Large intestine (tissue), 12 donors: ENCODE results near the gene PARM1. TPM values are rescaled to one million over a fixed set of nuclear protein-coding genes. Genes with fewer than 3 reads are reported as not detected.

Source experiments
- DNase-seq, 2 donors: peaks; one replicate each; pipeline versions ENCODE4 v3.0.0 to v3.0.0-alpha.2; 2013
- H3K27ac ChIP-seq: one replicate; pipeline ENCODE4 v1.5.1; 2013; ENCODE audit warnings: low read length
- H3K27me3 ChIP-seq: 2 replicates; pipeline ENCODE4 v1.6.1; 2013; ENCODE audit warnings: low read length; ENCODE audit not compliant: control insufficient read depth, insufficient read depth
- H3K36me3 ChIP-seq: 2 replicates; pipeline ENCODE4 v1.6.1; 2013; ENCODE audit warnings: low read length; ENCODE audit not compliant: control insufficient read depth, insufficient read depth
- H3K4me1 ChIP-seq: one replicate; pipeline ENCODE4 v1.6.1; 2013; ENCODE audit warnings: low read length; ENCODE audit not compliant: control insufficient read depth, insufficient read depth
- H3K4me3 ChIP-seq: one replicate; pipeline ENCODE4 v1.5.1; 2013; ENCODE audit warnings: low read length
- H3K9me3 ChIP-seq: one replicate; pipeline ENCODE4 v1.6.1; 2013; ENCODE audit warnings: mild to moderate bottlenecking, low read depth, low read length, moderate library complexity; ENCODE audit not compliant: control insufficient read depth
- WGBS: methylation state at CpG from one replicate; pipeline ENCODE4 v1.1.5; 2013; ENCODE audit warnings: low lambda C conversion rate; ENCODE audit not compliant: insufficient coverage; 5-methylcytosine and 5-hydroxymethylcytosine counted together
- long read RNA-seq, 11 donors: transcript quantifications; one replicate each; lab custom pipeline, GENCODE V29; 2026
- polyA plus RNA-seq: library from polyadenylated mRNA; unstranded; fragments of 120-200 nt; gene quantifications from one replicate; pipeline ENCODE4 v1.2.1, GENCODE V29; 2013

The PARM1 gene, protein sequence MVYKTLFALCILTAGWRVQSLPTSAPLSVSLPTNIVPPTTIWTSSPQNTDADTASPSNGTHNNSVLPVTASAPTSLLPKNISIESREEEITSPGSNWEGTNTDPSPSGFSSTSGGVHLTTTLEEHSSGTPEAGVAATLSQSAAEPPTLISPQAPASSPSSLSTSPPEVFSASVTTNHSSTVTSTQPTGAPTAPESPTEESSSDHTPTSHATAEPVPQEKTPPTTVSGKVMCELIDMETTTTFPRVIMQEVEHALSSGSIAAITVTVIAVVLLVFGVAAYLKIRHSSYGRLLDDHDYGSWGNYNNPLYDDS
- 38.2 TPM for polyA plus RNA-seq
- long read RNA-seq, donor 1, full-length matches to known transcripts, result 16 of 38 reads
- long read RNA-seq, donor 1, partial matches to known transcripts, result 22 of 38 reads
- long read RNA-seq, donor 1, other reads (novel, unspliced or antisense), result 0 of 38 reads
- long read RNA-seq, donor 2, full-length matches to known transcripts, result 13 of 28 reads
- long read RNA-seq, donor 2, partial matches to known transcripts, result 15 of 28 reads
- long read RNA-seq, donor 2, other reads (novel, unspliced or antisense), result 0 of 28 reads
- long read RNA-seq, donor 3, full-length matches to known transcripts, result 37 of 111 reads
- long read RNA-seq, donor 3, partial matches to known transcripts, result 74 of 111 reads
- long read RNA-seq, donor 3, other reads (novel, unspliced or antisense), result 0 of 111 reads
- long read RNA-seq, donor 4, full-length matches to known transcripts, result 4 of 4 reads
- long read RNA-seq, donor 4, partial matches to known transcripts, result 0 of 4 reads
- long read RNA-seq, donor 4, other reads (novel, unspliced or antisense), result 0 of 4 reads
- long read RNA-seq, donor 5, full-length matches to known transcripts, result 25 of 32 reads
- long read RNA-seq, donor 5, partial matches to known transcripts, result 7 of 32 reads
- long read RNA-seq, donor 5, other reads (novel, unspliced or antisense), result 0 of 32 reads
- long read RNA-seq, donor 6, full-length matches to known transcripts, result 27 of 58 reads
- long read RNA-seq, donor 6, partial matches to known transcripts, result 31 of 58 reads
- long read RNA-seq, donor 6, other reads (novel, unspliced or antisense), result 0 of 58 reads
- long read RNA-seq, donor 7, full-length matches to known transcripts, result 20 of 61 reads
- long read RNA-seq, donor 7, partial matches to known transcripts, result 41 of 61 reads
- long read RNA-seq, donor 7, other reads (novel, unspliced or antisense), result 0 of 61 reads
- long read RNA-seq, donor 8, full-length matches to known transcripts, result 21 of 74 reads
- long read RNA-seq, donor 8, partial matches to known transcripts, result 53 of 74 reads
- long read RNA-seq, donor 8, other reads (novel, unspliced or antisense), result 0 of 74 reads
- long read RNA-seq, donor 9, full-length matches to known transcripts, result 28 of 63 reads
- long read RNA-seq, donor 9, partial matches to known transcripts, result 35 of 63 reads
- long read RNA-seq, donor 9, other reads (novel, unspliced or antisense), result 0 of 63 reads
- long read RNA-seq, donor 10, full-length matches to known transcripts, result 21 of 46 reads
- long read RNA-seq, donor 10, partial matches to known transcripts, result 25 of 46 reads
- long read RNA-seq, donor 10, other reads (novel, unspliced or antisense), result 0 of 46 reads
- long read RNA-seq, donor 11, full-length matches to known transcripts, result 16 of 41 reads
- long read RNA-seq, donor 11, partial matches to known transcripts, result 17 of 41 reads
- long read RNA-seq, donor 11, other reads (novel, unspliced or antisense), result 8 of 41 reads

DNA sequence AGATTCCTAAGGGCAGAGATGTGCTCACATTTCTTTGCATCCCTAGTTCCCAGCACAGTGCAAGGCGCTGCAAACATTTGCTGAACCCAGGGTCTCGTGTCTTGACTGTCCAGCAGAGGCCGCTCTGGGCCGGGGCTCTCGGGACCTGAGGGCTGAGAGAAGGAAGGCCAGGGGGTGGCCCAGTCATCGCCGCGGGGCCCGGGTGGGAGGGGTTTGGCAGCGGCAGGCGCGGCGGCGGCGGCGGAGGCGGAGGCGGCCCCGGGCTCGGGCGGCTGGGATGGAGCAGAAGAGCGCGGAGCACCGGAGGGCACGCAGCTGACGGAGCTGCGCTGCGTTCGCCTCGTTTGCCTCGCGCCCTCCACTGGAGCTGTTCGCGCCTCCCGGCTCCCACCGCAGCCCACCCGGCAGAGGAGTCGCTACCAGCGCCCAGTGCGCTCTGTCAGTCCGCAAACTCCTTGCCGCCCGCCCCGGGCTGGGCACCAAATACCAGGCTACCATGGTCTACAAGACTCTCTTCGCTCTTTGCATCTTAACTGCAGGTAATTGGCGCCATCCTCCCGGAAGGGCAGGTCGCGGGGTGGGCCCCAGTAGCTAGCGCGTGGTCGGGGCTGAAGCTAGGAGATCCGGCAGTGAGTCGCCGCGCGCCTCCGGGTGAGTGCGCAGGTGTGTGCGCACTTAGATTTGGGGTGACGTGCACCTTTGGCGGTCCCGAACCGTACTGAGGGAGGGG, at the start of gene PARM1:
Gene PARM1 (plus strand): TSS at position 285 of the 730 bp plus-strand sequence. CDS start 212 bp downstream, at position 497.
- no CpG with 5 or more reads among the region's 64 CpGs for WGBS
- Histone ChIP-seq H3K4me3 (peak within 1 kb of the TSS; percentile 61), H3K9me3 (no peaks in the 10 kb centered on the region), H3K27me3 (peaks cover 7% of the 10 kb centered on the region), H3K27ac (peak within 1 kb of the TSS; percentile 65), H3K36me3 (no peaks in the 10 kb centered on the region), H3K4me1 (no peaks in the 10 kb centered on the region)
- peak; percentile 81 to 89 for DNase-seq

DNA sequence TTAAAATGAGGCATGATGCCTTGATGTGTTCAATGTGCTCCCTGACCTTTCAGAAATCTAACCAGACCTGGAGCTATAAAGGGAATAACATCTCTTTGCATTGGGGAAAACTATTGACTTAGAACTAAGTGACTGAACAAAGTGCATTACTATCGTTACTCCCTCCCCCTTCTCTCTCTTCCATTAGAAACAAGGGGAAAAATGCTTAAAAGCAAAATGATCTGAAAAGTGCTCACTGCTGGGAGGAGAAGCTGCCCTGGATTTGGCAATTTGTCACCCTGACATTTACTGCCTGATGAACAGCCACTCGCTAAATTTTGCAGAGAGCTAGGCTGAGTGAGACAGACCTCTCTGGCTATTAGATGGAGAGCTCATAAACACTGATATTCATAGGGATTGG, 48.6 kb upstream of the PARM1 start:
- peak; percentile 12 to 52 for DNase-seq
- Histone ChIP-seq H3K36me3 (no peaks in the 10 kb centered on the region), H3K4me3 (no peak overlapping the region), H3K4me1 (no peaks in the 10 kb centered on the region), H3K27me3 (no peaks in the 10 kb centered on the region), H3K9me3 (peaks cover 4% of the 10 kb centered on the region), H3K27ac (no peak overlapping the region)
- 17% methylated on average over 1 of the region's 2 CpGs for WGBS

DNA sequence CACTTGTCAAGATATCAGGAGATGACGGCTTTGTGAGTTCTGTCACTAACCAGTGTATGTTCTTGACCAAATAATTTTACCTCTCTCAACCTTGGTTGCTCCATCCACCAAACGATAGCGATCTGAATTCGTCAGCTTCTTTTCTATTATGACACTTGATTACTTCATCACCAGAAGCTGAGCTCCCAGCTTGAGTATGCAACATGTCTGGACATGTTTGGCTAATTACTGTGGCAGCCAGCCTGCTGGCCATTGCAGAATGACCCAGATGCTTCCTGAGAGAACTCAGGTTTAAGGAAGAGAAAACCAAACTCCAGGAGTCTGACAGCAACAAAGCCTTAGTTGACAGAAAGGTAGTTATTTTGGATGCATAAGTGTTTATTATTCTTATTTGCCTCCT, 46.4 kb upstream of the PARM1 start:
- WGBS, result no CpG with 5 or more reads among the region's 4 CpGs
- H3K27me3 ChIP-seq, result no peaks in the 10 kb centered on the region
- H3K27ac ChIP-seq, result no peak overlapping the region
- H3K4me3 ChIP-seq, result no peak overlapping the region
- no peaks in the 10 kb centered on the region for H3K4me1 ChIP-seq
- H3K9me3 ChIP-seq, result peaks cover 4% of the 10 kb centered on the region
- no peaks in the 10 kb centered on the region for H3K36me3 ChIP-seq
- no peak for DNase-seq

DNA sequence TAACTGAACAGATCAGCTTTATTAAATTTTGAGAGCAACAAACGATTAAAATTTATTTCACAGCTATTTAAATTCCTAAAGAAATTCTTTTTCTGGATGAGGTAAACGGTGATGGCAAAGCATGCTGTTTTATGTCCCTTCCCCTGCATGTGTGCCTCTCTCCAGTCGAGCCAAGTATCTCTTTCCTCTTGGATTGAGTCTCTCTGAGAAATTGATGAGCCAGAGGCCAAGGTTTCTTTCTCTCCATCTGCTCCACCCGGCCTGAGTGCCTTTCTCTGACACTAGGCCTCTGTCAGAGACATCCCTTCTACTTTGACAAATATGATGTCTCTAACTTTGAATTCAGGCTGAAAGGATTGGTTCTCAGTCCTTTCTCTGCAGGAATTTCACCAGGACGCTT, 42.6 kb upstream of the PARM1 start:
- H3K27me3 ChIP-seq, result no peaks in the 10 kb centered on the region
- no peak for DNase-seq
- WGBS, result 40% methylated on average over 1 of the region's 5 CpGs
- H3K4me3 ChIP-seq, result no peak overlapping the region
- no peak overlapping the region for H3K27ac ChIP-seq
- no peaks in the 10 kb centered on the region for H3K36me3 ChIP-seq
- H3K4me1 ChIP-seq, result peaks cover 8% of the 10 kb centered on the region
- H3K9me3 ChIP-seq, result peaks cover 4% of the 10 kb centered on the region

DNA sequence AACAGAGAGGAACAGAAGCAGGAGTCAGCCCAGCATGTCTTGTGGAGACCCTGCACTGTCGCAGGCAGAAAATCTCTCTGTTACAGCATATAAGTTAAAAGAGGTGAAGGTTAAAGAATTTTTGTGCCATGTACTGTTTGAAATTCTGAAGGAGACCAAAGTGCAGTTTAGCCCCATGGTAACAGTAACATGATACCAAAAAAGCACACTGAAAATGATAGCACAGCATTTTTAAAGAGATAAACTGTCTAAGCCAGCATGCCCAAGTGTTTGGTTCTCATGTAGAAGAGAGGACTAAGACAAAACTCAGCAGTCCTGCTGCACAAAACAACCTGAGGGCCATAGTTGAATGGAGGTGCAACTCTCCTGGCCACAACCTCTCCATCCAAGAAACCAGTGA, 41.9 kb upstream of the PARM1 start:
- no peaks in the 10 kb centered on the region for H3K36me3 ChIP-seq
- no peak overlapping the region for H3K27ac ChIP-seq
- H3K27me3 ChIP-seq, result no peaks in the 10 kb centered on the region
- no peak for DNase-seq
- H3K4me3 ChIP-seq, result no peak overlapping the region
- no CpG with 5 or more reads among the region's 1 CpG for WGBS
- H3K4me1 ChIP-seq, result peaks cover 8% of the 10 kb centered on the region
- peaks cover 4% of the 10 kb centered on the region for H3K9me3 ChIP-seq

DNA sequence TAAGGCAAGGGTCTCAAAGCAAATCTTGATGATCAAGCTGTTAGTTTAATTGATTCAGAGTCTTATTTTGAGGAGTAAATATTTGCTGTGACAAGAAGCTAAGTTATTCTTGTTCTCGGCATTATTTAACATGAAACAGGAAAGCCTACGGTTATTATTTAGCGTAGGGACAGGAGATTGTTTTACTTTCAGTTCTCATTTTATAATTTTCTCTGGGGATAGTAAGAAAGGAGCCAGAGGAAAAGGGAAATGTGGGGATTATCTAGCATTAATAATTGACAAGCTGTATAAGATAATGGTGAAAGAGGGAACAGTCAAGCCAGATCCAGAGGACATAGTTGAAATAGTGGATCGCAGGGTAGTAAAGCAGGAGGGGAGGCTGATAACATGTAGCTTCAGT, 39.7 kb upstream of the PARM1 start:
- no peak overlapping the region for H3K27ac ChIP-seq

DNA sequence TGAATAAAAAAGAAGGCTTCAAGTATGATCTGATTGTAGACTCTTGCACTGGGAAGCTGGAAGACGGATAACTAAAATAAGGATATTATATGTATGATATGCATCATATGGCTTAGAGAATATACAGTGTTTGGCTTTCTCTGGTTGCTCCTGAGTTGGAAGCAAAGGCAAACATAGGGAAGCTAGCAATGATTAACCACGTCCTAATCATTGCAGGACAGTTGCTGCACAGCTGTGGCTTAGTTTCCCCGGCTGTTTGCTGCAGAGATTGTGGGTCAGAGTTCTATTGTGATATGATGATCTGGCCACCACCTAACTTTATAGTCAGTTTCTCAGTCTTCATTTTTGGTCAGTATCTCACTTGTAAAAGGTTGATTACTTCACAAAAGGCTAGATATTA, 36.3 kb upstream of the PARM1 start:
- peaks cover 8% of the 10 kb centered on the region for H3K4me1 ChIP-seq
- peak; percentile 18 to 50 for DNase-seq
- H3K9me3 ChIP-seq, result no peaks in the 10 kb centered on the region
- H3K27me3 ChIP-seq, result no peaks in the 10 kb centered on the region
- no peaks in the 10 kb centered on the region for H3K36me3 ChIP-seq
- 35% methylated on average over 2 of the region's 3 CpGs for WGBS
- H3K27ac ChIP-seq, result no peak overlapping the region
- H3K4me3 ChIP-seq, result no peak overlapping the region

More for the DNA sequence above, 39.7 kb upstream of the PARM1 start:
- Histone ChIP-seq H3K9me3 (no peaks in the 10 kb centered on the region), H3K27me3 (no peaks in the 10 kb centered on the region), H3K4me3 (peak overlapping the region; percentile 10), H3K36me3 (no peaks in the 10 kb centered on the region), H3K4me1 (peaks cover 8% of the 10 kb centered on the region)
- DNase-seq, result peak; percentile 23 to 66
- 16% methylated on average over 4 of the region's 4 CpGs for WGBS

DNA sequence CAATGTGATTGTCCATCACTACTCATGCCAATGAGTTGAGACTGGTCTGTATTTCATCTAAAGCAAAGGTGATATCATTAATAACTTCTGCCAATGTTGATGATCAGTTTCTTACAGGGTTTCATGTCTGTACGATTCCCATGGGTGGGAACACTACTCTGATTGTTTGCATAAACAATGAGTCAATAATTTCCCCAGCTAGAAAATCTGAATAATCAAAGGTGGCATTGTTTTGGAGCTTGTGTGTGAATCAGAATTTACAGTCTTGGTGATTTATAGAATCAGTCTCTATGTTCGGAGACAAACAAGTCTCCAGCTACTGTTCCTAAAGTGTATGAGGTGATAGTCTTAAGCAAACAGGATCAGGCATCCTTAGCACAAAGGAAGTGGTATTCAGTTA, 35.5 kb upstream of the PARM1 start:
- Histone ChIP-seq H3K27me3 (no peaks in the 10 kb centered on the region), H3K4me1 (peaks cover 8% of the 10 kb centered on the region), H3K27ac (no peak overlapping the region), H3K36me3 (no peaks in the 10 kb centered on the region), H3K9me3 (no peaks in the 10 kb centered on the region), H3K4me3 (no peak overlapping the region)
- no CpG with 5 or more reads among the region's 2 CpGs for WGBS
- no peak for DNase-seq

DNA sequence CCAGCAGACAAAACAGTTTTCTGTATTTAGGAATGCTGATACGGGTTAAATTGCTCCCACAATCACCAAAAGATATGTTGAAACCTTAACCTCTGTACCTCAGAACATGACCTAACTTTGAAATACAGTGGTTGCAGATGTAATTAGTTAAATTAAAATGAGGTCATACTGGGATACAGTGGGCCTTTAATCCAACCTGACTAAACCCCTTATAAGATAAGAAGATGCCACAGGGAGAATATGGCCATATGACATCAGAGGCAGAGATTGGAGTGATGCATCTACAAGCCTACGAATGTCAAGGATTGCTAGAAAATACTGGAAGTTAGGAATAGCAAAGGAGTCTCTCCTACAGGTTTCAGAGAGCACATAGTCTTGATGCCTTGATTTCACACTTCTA, 32.1 kb upstream of the PARM1 start:
- no peaks in the 10 kb centered on the region for H3K9me3 ChIP-seq
- no peak overlapping the region for H3K27ac ChIP-seq
- DNase-seq, result no peak
- H3K36me3 ChIP-seq, result no peaks in the 10 kb centered on the region
- 83% methylated on average over 1 of the region's 2 CpGs for WGBS
- no peaks in the 10 kb centered on the region for H3K4me1 ChIP-seq
- H3K4me3 ChIP-seq, result no peak overlapping the region
- H3K27me3 ChIP-seq, result no peaks in the 10 kb centered on the region
